NT2/D1 (cell line): ENCODE measurements around the gene FAM156A.
"Not testable (repeated sequence)": the region's sequence is repeated elsewhere in the genome, so short reads cannot be mapped to it uniquely, and the experiment has no call there.

Experiments
- DNase-seq: peaks from one replicate; pipeline ENCODE4 v3.0.0-alpha.2; 2011; ENCODE audit warnings: low read depth, low spot score
- H3K27me3 ChIP-seq: 2 replicates; pipeline ENCODE4 v1.6.0; 2011; ENCODE audit warnings: mild to moderate bottlenecking; ENCODE audit not compliant: insufficient read length, insufficient read depth
- H3K36me3 ChIP-seq: 2 replicates; pipeline ENCODE4 v1.6.1; 2011; ENCODE audit warnings: mild to moderate bottlenecking, low read length, mixed read lengths; ENCODE audit not compliant: insufficient read depth, insufficient read length
- H3K4me1 ChIP-seq: 2 replicates; pipeline ENCODE4 v1.5.1; 2011; ENCODE audit not compliant: insufficient read depth, insufficient read length
- H3K4me3 ChIP-seq: 2 replicates; pipeline ENCODE4 v1.5.1; 2011; ENCODE audit warnings: low read depth; ENCODE audit not compliant: insufficient read length
- H3K9ac ChIP-seq: 2 replicates; pipeline ENCODE4 v1.6.0; 2011; ENCODE audit warnings: low read depth; ENCODE audit not compliant: insufficient read length
- H3K9me3 ChIP-seq: 2 replicates; pipeline ENCODE4 v1.5.1; 2011; ENCODE audit warnings: mild to moderate bottlenecking, low read length; ENCODE audit not compliant: insufficient read depth
- SUZ12 ChIP-seq: IDR thresholded peaks from 2 replicates; pipeline ENCODE4 v1.6.1; 2011; ENCODE audit not compliant: insufficient read length, insufficient read depth; ENCODE audit errors: extremely low read depth
- YY1 ChIP-seq: IDR thresholded peaks from 2 replicates; pipeline ENCODE4 v1.6.1; 2011; ENCODE audit not compliant: insufficient read length, insufficient read depth
- ZNF274 ChIP-seq: IDR thresholded peaks from 2 replicates; pipeline ENCODE4 v1.6.1; 2011; ENCODE audit warnings: mild to moderate bottlenecking, low read depth, low read length

Gene FAM156A

GRCh38 chrX:52979568-52979967, 21.2 kb upstream of the FAM156A start:
- Histone ChIP-seq H3K4me3 (no peak overlapping the region), H3K9me3 (no peaks in the 10 kb centered on the region), H3K9ac (no peak overlapping the region), H3K27me3 (no peaks in the 10 kb centered on the region), H3K36me3 (no peaks in the 10 kb centered on the region), H3K4me1 (no peaks in the 10 kb centered on the region)
- TF ChIP-seq SUZ12: no peak
- no peak for TF ChIP-seq ZNF274
- TF ChIP-seq YY1: no peak
- DNase-seq: no peak

GRCh38 chrX:52977953-52978352, 19.6 kb upstream of the FAM156A start:
- no peaks in the 10 kb centered on the region for H3K9me3 ChIP-seq
- no peaks in the 10 kb centered on the region for H3K36me3 ChIP-seq
- no peak for TF ChIP-seq ZNF274
- no peaks in the 10 kb centered on the region for H3K4me1 ChIP-seq
- DNase-seq: no peak
- no peak overlapping the region for H3K9ac ChIP-seq
- H3K27me3 ChIP-seq: no peaks in the 10 kb centered on the region
- H3K4me3 ChIP-seq: no peak overlapping the region

- H3K9ac ChIP-seq, DNase-seq, H3K27me3 ChIP-seq, H3K9me3 ChIP-seq, H3K36me3 ChIP-seq, H3K4me3 ChIP-seq, H3K4me1 ChIP-seq: not testable (repeated sequence)
Observed at GRCh38 chrX:52975576-52975975, 17.3 kb upstream of the FAM156A start.

- H3K36me3 ChIP-seq, H3K4me1 ChIP-seq, DNase-seq, H3K9me3 ChIP-seq, H3K9ac ChIP-seq, H3K4me3 ChIP-seq, H3K27me3 ChIP-seq: not testable (repeated sequence)
Observed at GRCh38 chrX:52974336-52974992, 16.1 kb upstream of the FAM156A start.

- not testable (repeated sequence) for DNase-seq, H3K9me3 ChIP-seq, H3K9ac ChIP-seq, H3K4me3 ChIP-seq, H3K36me3 ChIP-seq, H3K4me1 ChIP-seq, H3K27me3 ChIP-seq
Observed at GRCh38 chrX:52967922-52968321, 9.6 kb upstream of the FAM156A start.

- H3K9ac ChIP-seq, H3K27me3 ChIP-seq, H3K4me3 ChIP-seq, DNase-seq, H3K4me1 ChIP-seq, H3K9me3 ChIP-seq, H3K36me3 ChIP-seq: not testable (repeated sequence)
Observed at GRCh38 chrX:52966993-52967738, 8.8 kb upstream of the FAM156A start.

GRCh38 chrX:52958961-52959360, 643 bp upstream of the FAM156A start:
- H3K4me1 ChIP-seq, H3K9me3 ChIP-seq, DNase-seq, H3K36me3 ChIP-seq, H3K9ac ChIP-seq, H3K4me3 ChIP-seq, H3K27me3 ChIP-seq: not testable (repeated sequence)

GRCh38 chrX:52949884-52950283, 8.4 kb downstream of the FAM156A start:
- DNase-seq, H3K9ac ChIP-seq, H3K27me3 ChIP-seq, H3K9me3 ChIP-seq, H3K4me3 ChIP-seq, H3K4me1 ChIP-seq, H3K36me3 ChIP-seq: not testable (repeated sequence)

- not testable (repeated sequence) for H3K4me1 ChIP-seq, H3K36me3 ChIP-seq, H3K9ac ChIP-seq, H3K9me3 ChIP-seq, H3K4me3 ChIP-seq, DNase-seq, H3K27me3 ChIP-seq
Observed at GRCh38 chrX:52949325-52949724, 9.0 kb downstream of the FAM156A start.

GRCh38 chrX:52948265-52948664, 10.1 kb downstream of the FAM156A start:
- not testable (repeated sequence) for H3K27me3 ChIP-seq, DNase-seq, H3K4me3 ChIP-seq, H3K36me3 ChIP-seq, H3K4me1 ChIP-seq, H3K9ac ChIP-seq, H3K9me3 ChIP-seq

- not testable (repeated sequence) for H3K4me3 ChIP-seq, H3K9ac ChIP-seq, H3K27me3 ChIP-seq, H3K36me3 ChIP-seq, H3K4me1 ChIP-seq, H3K9me3 ChIP-seq, DNase-seq
Observed at GRCh38 chrX:52947501-52947900, 10.8 kb downstream of the FAM156A start.
